ENCODE results near the gene DUSP28. TPM values are rescaled to one million over a fixed set of nuclear protein-coding genes. Genes with fewer than 3 reads are reported as not detected.

DUSP28 gene
- polyA plus RNA-seq, 1 experiment = 6.1 TPM

DNA sequence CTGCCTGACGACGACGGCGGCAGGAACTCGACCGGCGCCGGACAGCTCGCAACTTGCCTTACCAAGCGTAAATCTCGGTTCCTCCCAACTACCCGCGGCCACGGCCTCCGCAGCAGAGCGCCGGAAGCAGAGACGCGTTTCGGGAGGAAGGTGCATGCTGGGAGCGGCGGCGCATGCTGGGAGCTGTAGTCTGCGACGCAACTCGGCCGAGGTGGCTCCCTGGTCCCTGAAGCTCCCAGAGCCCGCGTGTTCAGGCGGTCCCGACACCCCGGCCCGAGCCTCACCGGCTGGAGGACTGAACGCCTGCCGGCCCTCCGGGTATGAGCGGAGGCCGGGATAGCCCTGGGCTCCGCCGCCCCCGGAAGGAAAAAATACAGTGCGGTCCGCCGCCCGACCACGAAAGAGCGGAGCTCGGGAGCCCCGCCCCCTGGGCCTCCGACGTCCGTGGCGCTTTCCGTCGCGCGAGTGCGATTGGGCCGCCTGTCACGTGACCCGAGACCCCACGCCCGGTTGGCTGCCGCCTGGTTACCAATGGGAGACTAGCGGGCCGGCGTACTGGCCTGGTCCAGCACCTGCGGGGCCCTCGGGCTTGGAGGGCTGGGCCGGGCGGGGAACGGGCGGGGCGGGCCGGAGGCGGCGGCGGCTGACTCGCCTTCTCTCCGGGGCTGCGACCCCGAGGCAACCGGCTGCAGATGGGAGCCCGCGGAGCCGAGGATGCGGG is 26.2 kb downstream of the DUSP28 start, which contains the start of gene CAPN10:
TSS of gene CAPN10 (plus strand) at position 537 of the 721 bp plus-strand sequence. CDS start at position 715, 178 bp downstream.
- no peaks in the 10 kb centered on the region; the same call in 1 of the 2 replicates for H3K9me3 ChIP-seq (ENCODE audit: control insufficient read depth, insufficient read depth, low read length)
- DNase-seq (ENCODE audit: low read depth, low spot score) = peak; percentile 78
- ChIA-PET POLR2A (interaction anchor here (0.5 to 2.9 kb wide), 9 partner anchors 10 to 451 kb away, joined by 3 to 22 read pairs (median 5); partner anchors contain the start of genes DUSP28 and RNPEPL1), CTCF (interaction anchor here (3.3 to 4.0 kb wide), 2 partner anchors 20 to 72 kb away, joined by 22 to 31 read pairs; no protein-coding TSS in a partner anchor)
- H3K27ac ChIP-seq (ENCODE audit: low read depth, low read length) = peak within 1 kb of the TSS; percentile 78
- no peak for TF ChIP-seq CTCF (IDR thresholded peaks at IDR 0.05; ENCODE audit: low read depth, low read length)
- no peaks in the 10 kb centered on the region for H3K27me3 ChIP-seq (ENCODE audit: control insufficient read depth, insufficient read depth, low read length)
- peak within 1 kb of the TSS; percentile 99 for H3K4me3 ChIP-seq (ENCODE audit: low read depth, low read length)

GRCh38 chr2:240586919-240587800 is 27.0 kb downstream of the DUSP28 start:
- ChIA-PET POLR2A (interaction anchor here (0.9 to 2.9 kb wide), 6 partner anchors 11 to 253 kb away, joined by 3 to 22 read pairs (median 9); partner anchors contain the start of genes DUSP28 and RNPEPL1), CTCF (interaction anchor here (3.3 to 4.0 kb wide), 2 partner anchors 21 to 73 kb away, joined by 22 to 31 read pairs; no protein-coding TSS in a partner anchor)
- no peak for DNase-seq (ENCODE audit: low read depth, low spot score)
- Histone ChIP-seq H3K27ac (ENCODE audit: low read depth, low read length) (no peak overlapping the region), H3K27me3 (ENCODE audit: control insufficient read depth, insufficient read depth, low read length) (no peaks in the 10 kb centered on the region), H3K9me3 (ENCODE audit: control insufficient read depth, insufficient read depth, low read length) (no peaks in the 10 kb centered on the region; the same call in 1 of the 2 replicates), H3K4me3 (ENCODE audit: low read depth, low read length) (peak overlapping the region; percentile 99)
- no peak for TF ChIP-seq CTCF (IDR thresholded peaks at IDR 0.05; ENCODE audit: low read depth, low read length)

GRCh38 chr2:240588006-240588655 is 28.0 kb downstream of the DUSP28 start:
- POLR2A ChIA-PET = interaction anchor here (0.5 kb wide), 1 partner anchor 368 kb away, joined by 3 read pairs; no protein-coding TSS in a partner anchor
- no peak overlapping the region for H3K27ac ChIP-seq (ENCODE audit: low read depth, low read length)
- DNase-seq (ENCODE audit: low read depth, low spot score) = no peak
- TF ChIP-seq CTCF (IDR thresholded peaks at IDR 0.05; ENCODE audit: low read depth, low read length) = no peak
- no peaks in the 10 kb centered on the region; the same call in 1 of the 2 replicates for H3K9me3 ChIP-seq (ENCODE audit: control insufficient read depth, insufficient read depth, low read length)
- CTCF ChIA-PET = interaction anchor here (1.4 to 4.0 kb wide), 3 partner anchors 22 to 74 kb away, joined by 5 to 31 read pairs (median 22); no protein-coding TSS in a partner anchor
- no peaks in the 10 kb centered on the region for H3K27me3 ChIP-seq (ENCODE audit: control insufficient read depth, insufficient read depth, low read length)
- H3K4me3 ChIP-seq (ENCODE audit: low read depth, low read length) = peak overlapping the region; percentile 99

DNA sequence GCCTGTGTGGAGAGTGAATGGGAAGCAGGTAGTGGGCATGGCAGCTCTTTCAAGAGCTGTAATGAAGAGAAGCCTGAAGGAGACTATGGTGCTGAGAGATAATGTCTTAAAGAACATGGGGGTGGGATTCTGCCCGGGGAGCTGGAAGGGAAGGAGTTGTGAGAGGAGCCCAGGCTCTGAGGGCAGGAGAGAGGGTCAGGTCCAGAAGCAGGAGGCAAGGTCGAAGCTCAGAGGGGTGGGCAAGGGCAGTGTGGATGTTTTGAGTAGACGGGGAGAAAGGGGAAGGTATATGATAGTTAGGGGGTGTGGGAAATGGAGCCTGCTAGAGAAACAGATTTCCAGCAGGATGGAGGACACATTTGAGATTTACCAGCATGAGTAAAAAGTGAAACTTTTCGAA is 28.5 kb downstream of the DUSP28 start:
- no peak overlapping the region for H3K4me3 ChIP-seq (ENCODE audit: low read depth, low read length)
- H3K9me3 ChIP-seq (ENCODE audit: control insufficient read depth, insufficient read depth, low read length) = no peaks in the 10 kb centered on the region; the same call in 1 of the 2 replicates
- H3K27me3 ChIP-seq (ENCODE audit: control insufficient read depth, insufficient read depth, low read length) = no peaks in the 10 kb centered on the region
- no peak for DNase-seq (ENCODE audit: low read depth, low spot score)
- ChIA-PET POLR2A (interaction anchor here (0.5 kb wide), 1 partner anchor 369 kb away, joined by 3 read pairs; no protein-coding TSS in a partner anchor), CTCF (interaction anchor here (1.4 kb wide), 1 partner anchor 23 kb away, joined by 5 read pairs; no protein-coding TSS in a partner anchor)
- TF ChIP-seq CTCF (IDR thresholded peaks at IDR 0.05; ENCODE audit: low read depth, low read length) = no peak
- H3K27ac ChIP-seq (ENCODE audit: low read depth, low read length) = no peak overlapping the region
